Chondrocyte (in vitro differentiated cells): ENCODE data around the gene PCDHB1. TPM values are rescaled to one million over a fixed set of nuclear protein-coding genes. Genes with fewer than 3 reads are reported as not detected.

Experiments used
- DNase-seq: peaks from one replicate; pipeline ENCODE4 v3.0.0; 2021; ENCODE audit warnings: mixed read lengths, low spot score
- H3K27ac Mint-ChIP-seq: one replicate; pipeline ENCODE4 v1.8.0; 2021; ENCODE audit warnings: mild to moderate bottlenecking, moderate library complexity, mixed read lengths; ENCODE audit not compliant: unreplicated experiment
- H3K27me3 Mint-ChIP-seq: 2 replicates; pipeline ENCODE4 v1.8.0; 2021; ENCODE audit warnings: low read depth, mixed read lengths
- H3K36me3 Mint-ChIP-seq: 2 replicates; pipeline ENCODE4 v1.8.0; 2021; ENCODE audit warnings: low read depth, mixed read lengths
- H3K4me1 Mint-ChIP-seq: 2 replicates; pipeline ENCODE4 v1.8.0; 2021; ENCODE audit warnings: low read depth, mild to moderate bottlenecking, mixed read lengths
- H3K4me3 Mint-ChIP-seq: one replicate; pipeline ENCODE4 v1.8.0; 2021; ENCODE audit warnings: mild to moderate bottlenecking, moderate library complexity, mixed read lengths; ENCODE audit not compliant: unreplicated experiment
- H3K9me3 Mint-ChIP-seq: 2 replicates; pipeline ENCODE4 v1.8.0; 2021; ENCODE audit warnings: low read depth, mixed read lengths
- total RNA-seq: library from RNA; stranded (reverse); gene quantifications from 3 replicates; pipeline ENCODE4 v1.2.1, GENCODE V29; 2021
- TF ChIP-seq, protein P1 (sequence below): fragments of 200-600 bp; sonication (generic); IDR thresholded peaks from 2 replicates; pipeline ENCODE4 v1.5.0; 2021; ENCODE audit warnings: antibody characterized with exemption, mild to moderate bottlenecking, moderate library complexity

The PCDHB1 gene
- total RNA-seq, 1 donor from 2014 or later = 0.05 TPM

DNA sequence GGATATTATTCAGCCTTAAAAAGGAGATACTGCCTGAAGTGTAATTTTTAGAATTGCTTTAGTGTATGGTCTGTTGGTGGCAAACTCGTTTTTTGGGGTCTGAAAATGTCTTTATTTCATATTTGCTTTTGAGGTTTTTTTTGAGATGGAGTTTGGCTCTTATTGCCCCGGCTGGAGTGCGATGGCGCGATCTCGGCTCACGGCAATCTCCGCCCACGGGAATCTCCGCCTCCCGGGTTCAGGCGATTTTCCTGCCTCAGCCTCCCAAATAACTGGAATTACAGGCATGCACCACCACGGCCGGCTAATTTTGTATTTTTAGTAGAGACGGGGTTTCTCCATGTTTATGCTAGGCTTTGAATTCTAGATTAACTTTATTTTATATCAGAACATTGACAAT is 20.2 kb upstream of the PCDHB1 start:
- no peak overlapping the region for H3K27ac Mint-ChIP-seq

DNA sequence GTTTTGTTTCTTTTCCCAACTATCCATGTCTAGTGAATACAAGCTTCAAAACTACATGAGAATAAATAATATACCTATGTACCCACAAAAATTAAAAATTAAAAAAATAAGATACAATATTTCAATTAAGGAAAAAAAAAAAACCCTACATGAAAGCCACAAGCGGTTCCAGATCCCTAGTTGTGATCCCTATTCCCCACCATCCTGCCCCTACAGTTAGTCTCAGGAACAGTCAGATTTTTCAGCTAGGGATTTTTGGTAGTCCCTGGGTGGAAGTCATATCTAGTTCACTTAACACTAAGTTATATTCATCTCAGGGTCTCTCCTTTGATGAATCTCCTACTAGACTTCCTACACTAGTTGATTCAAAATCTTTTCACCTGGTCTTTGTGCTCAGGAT is 18.5 kb upstream of the PCDHB1 start:
- no peaks in the 10 kb centered on the region for H3K9me3 Mint-ChIP-seq
- H3K27me3 Mint-ChIP-seq = peaks cover 3% of the 10 kb centered on the region
- H3K4me3 Mint-ChIP-seq = no peak overlapping the region
- H3K27ac Mint-ChIP-seq = no peak overlapping the region
- H3K4me1 Mint-ChIP-seq = no peaks in the 10 kb centered on the region
- DNase-seq = no peak
- no peaks in the 10 kb centered on the region for H3K36me3 Mint-ChIP-seq
- TF ChIP-seq, protein P1, sequence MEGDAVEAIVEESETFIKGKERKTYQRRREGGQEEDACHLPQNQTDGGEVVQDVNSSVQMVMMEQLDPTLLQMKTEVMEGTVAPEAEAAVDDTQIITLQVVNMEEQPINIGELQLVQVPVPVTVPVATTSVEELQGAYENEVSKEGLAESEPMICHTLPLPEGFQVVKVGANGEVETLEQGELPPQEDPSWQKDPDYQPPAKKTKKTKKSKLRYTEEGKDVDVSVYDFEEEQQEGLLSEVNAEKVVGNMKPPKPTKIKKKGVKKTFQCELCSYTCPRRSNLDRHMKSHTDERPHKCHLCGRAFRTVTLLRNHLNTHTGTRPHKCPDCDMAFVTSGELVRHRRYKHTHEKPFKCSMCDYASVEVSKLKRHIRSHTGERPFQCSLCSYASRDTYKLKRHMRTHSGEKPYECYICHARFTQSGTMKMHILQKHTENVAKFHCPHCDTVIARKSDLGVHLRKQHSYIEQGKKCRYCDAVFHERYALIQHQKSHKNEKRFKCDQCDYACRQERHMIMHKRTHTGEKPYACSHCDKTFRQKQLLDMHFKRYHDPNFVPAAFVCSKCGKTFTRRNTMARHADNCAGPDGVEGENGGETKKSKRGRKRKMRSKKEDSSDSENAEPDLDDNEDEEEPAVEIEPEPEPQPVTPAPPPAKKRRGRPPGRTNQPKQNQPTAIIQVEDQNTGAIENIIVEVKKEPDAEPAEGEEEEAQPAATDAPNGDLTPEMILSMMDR = peak; percentile 27

More for the DNA sequence above, 20.2 kb upstream of the PCDHB1 start:
- Mint-ChIP-seq H3K9me3 (no peaks in the 10 kb centered on the region), H3K4me1 (no peaks in the 10 kb centered on the region), H3K4me3 (no peak overlapping the region), H3K27me3 (peaks cover 2% of the 10 kb centered on the region), H3K36me3 (no peaks in the 10 kb centered on the region)
- TF ChIP-seq, protein P1 = no peak
- DNase-seq = no peak

DNA sequence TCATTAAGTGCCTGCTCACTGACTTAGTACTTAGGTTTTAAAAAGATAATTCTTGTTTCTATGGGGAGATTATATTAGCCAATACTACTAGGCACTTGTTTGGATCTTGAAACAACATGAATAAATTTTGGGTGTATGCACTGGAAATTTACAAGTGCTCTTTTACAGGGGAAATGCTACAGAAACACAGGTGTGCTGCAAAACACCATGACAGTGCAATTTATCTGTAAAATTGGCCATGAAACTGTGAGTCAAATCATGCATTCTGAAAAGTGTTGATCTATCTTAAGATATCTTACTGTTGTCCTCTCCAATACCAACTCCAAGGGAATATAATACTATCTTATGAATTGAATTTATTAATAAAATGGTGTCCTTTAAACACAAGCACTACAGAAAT is 12.1 kb upstream of the PCDHB1 start:
- TF ChIP-seq, protein P1 = no peak
- Mint-ChIP-seq H3K36me3 (no peaks in the 10 kb centered on the region), H3K27me3 (peaks cover 5% of the 10 kb centered on the region), H3K9me3 (no peaks in the 10 kb centered on the region), H3K4me3 (no peak overlapping the region), H3K27ac (no peak overlapping the region), H3K4me1 (no peaks in the 10 kb centered on the region)
- DNase-seq = no peak

DNA sequence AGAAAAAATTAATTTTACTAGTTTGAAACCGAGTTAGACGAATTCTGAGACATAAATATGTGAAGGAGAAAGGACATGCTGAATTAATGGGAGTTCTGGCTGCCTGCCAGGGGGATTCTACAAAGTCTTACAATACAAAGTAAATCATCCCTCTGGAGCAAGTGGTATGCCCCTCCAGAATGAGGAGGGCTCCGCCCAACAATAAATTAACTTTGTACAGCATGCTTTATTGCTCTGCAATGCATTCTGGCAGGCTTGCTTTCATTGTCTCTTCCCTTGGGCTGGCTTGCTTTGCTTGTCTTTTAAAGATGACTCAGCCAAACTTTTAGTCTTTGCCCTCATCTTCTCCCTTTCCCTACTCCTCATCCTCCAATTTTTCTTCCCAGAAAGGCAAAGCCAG is 11.7 kb upstream of the PCDHB1 start:
- Mint-ChIP-seq H3K9me3 (no peaks in the 10 kb centered on the region), H3K36me3 (no peaks in the 10 kb centered on the region), H3K27me3 (peaks cover 9% of the 10 kb centered on the region), H3K27ac (no peak overlapping the region), H3K4me1 (no peaks in the 10 kb centered on the region), H3K4me3 (no peak overlapping the region)
- TF ChIP-seq, protein P1 = no peak
- DNase-seq = no peak

DNA sequence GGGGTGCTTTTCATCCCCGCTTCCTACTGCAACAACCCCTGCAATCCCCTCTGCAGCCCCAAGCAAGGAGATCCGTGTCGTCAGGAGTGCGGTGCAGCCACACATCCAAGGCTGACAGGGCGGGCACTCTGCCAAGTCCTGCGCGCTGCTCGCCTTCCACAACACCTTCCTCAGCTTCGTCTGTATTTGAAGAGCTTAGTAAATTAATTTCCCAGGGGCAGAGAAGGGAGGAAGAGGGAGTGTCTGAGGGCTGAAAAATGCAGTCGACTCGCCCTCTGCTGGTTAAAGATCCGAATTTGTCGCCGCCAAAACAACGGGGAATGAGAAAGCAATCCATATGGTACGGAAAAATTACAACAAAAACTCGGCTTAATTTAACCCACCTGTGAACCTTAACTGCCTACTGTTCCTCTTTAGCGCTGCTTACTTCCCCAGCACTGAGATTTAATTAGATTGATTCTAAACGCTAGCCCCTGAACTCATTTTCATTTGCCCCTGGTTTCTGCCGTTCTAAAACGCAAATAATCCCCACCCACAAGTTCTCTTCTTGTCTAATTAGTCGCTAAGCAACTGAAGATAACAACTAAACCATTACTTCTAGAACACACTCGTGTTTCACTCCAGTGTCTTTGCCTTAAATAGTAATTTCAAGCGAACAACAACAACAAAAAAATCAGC is 10.9 kb upstream of the PCDHB1 start:
- Mint-ChIP-seq H3K36me3 (no peaks in the 10 kb centered on the region), H3K9me3 (no peaks in the 10 kb centered on the region), H3K27ac (no peak overlapping the region), H3K27me3 (peaks cover 11% of the 10 kb centered on the region), H3K4me3 (no peak overlapping the region), H3K4me1 (no peaks in the 10 kb centered on the region)
- no peak for DNase-seq
- TF ChIP-seq, protein P1 = peak; percentile 97
